HG03066 (cell line): Measurements from ENCODE around the gene H3-3A.
"Not testable (repeated sequence)": the region's sequence is repeated elsewhere in the genome, so short reads cannot be mapped to it uniquely, and the experiment has no call there.

ENCODE experiments used
- ATAC-seq: cut with Tn5 transposase; IDR thresholded peaks from one replicate; pipeline ENCODE4 v1.9.1; 2021; ENCODE audit warnings: low read depth; ENCODE audit not compliant: unreplicated experiment

The H3-3A gene

DNA sequence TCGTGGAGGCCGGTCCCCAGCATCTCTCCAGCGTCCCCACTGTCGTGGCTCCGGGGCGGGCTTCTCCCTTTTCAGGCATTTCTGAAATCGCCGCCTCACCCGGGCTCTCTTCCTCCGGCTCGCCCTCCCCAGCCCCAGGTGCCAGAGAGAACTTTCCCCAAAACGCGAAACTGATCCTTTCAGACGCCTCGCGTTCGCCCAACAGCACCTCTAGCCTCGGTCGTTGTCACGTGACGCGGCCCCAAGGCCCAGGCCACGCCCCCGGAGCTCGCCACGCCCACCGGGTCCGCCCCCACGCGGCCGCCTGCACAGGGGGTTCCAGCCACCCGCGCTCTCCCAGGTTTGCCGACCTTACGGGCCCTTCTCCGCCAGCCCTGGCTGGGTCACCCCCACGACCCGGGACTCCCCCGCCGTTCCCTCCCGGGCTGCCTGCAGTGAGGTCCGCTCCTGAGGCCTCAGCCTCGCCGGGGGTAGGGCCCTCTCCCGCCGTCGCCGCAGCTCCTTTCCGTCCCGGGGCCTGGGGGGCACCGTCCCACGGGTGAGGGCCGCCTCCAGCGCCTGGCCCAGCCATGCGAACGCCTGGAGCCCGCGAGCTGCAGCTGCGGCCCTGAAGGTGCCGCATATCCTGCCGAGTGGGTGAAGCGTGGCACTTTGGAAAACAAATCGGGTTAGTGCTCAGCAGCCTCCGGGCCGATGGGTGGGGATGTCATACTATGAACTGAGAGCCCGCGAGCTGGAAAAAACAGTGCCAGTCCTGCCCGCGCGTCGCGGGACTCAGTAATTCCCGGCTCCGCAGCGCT is 21.0 kb downstream of the H3-3A start:
- ATAC-seq, result peak; percentile 86

GRCh38 chr1:226085675-226086285 is 23.3 kb downstream of the H3-3A start:
- no peak for ATAC-seq

- ATAC-seq, result no peak
These were observed 24.3 kb downstream of the H3-3A start for GRCh38 chr1:226086776-226087175.

DNA sequence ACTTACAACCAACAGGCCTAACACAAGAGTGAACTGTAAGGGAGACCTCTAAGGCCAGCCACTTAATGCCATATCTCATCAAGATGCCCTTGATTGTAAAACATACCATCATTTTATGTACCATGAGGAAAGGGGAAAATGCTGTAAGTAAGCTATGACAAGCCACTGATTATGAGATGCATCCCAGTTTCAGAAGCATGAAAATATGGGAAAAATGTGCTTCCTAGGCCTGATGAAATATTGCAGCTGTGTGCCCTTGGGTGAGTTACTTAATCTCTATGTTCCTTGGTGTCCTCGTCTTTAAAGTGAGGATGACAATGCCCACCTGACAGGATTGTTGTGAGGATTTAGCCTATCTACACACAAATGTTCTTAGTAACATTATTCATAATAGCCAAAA is 28.9 kb downstream of the H3-3A start:
- no peak for ATAC-seq

DNA sequence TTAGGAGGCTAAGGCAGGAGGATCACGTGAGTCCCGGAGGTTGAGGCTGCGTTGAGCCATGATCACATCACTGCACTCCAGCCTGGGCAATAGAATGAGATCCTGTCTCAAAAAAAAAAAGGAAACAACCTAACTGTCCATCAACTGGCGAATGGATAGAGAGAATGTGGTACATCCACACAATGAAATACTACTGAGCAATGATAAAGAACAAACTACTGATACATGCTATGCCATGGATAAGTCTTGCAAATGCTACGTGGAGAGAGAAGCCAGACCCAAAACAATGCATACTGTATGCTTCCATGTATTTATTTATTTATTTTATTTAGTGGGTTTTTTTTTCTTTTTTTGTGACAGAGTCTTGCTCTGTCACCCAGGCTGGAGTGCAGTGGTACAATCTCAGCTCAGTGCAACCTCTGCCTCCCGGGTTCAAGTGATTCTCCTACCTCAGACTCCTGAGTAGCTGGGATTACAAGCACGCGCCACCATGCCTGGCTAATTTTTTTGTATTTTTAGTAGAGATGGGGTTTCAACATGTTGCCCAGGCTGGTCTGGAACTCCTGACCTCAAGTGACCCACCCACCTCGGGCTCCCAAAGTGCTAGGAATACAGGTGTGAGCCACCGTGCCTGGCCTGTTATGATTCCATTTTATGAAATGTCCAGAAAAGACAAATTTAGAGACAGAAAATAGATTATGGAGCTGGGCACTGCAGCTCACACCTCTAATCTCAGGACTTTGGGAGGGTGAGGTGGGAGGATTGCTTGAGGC is 29.7 kb downstream of the H3-3A start:
- ATAC-seq, result not testable (repeated sequence)

GRCh38 chr1:226092965-226093364 is 30.4 kb downstream of the H3-3A start:
- no peak for ATAC-seq

GRCh38 chr1:226093621-226094020 is 31.1 kb downstream of the H3-3A start:
- no peak for ATAC-seq

DNA sequence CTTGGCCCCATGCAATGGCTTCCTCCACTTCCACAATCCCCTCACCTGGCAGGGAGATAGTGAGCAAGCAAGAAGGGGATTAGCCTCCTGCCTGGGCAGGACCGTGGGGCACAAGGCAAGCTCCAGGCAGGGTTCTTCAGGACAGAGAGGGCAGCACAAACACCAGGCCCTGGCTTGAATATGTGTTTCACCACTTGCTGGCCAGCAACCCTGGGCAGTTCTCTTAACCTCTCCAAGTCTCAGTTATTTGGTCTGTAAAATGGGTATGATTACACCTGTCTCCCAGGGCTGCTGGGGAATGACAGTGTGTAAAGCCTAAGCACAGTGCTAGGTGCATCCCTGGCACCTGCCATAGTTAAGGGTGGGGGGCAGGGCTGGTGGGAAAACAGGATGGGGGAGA is 31.9 kb downstream of the H3-3A start:
- no peak for ATAC-seq

GRCh38 chr1:226095286-226095685 is 32.8 kb downstream of the H3-3A start:
- ATAC-seq, result no peak

DNA sequence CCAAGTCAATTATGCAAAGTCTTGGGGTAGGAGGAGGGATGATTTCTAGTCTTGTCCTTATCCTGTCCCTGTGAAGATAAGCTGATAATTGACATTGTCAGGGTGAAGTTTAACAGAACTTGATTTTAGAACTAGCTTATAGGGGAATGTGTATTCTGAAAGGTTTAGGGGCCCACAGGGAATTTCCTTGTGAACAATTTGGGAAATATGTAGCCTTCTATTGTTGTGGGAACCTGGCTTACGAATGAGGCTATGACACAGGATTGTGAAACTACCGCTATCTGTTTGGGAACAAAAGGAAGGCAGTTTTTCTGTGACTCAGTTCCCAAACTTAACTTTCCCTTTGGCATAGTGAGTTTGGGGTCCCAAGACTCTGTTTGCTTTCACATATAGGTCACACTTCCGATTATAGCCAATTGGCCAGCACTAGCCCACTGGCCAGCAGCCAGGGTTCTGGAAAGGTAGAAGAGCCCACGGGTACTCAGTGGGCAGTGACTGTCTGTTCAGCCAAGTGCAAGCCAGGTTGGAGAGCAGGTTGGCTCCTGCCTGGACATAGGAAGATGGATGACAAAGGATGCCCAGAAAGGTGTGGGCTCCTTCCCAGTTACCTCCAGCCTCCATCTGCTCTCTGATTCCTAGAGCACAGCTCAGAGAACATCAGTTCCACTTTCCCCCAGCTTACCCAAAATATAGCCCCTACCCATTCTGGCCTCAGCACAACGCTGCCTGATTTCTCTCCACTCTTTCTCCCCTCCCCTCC is 35.5 kb downstream of the H3-3A start:
- ATAC-seq, result no peak

DNA sequence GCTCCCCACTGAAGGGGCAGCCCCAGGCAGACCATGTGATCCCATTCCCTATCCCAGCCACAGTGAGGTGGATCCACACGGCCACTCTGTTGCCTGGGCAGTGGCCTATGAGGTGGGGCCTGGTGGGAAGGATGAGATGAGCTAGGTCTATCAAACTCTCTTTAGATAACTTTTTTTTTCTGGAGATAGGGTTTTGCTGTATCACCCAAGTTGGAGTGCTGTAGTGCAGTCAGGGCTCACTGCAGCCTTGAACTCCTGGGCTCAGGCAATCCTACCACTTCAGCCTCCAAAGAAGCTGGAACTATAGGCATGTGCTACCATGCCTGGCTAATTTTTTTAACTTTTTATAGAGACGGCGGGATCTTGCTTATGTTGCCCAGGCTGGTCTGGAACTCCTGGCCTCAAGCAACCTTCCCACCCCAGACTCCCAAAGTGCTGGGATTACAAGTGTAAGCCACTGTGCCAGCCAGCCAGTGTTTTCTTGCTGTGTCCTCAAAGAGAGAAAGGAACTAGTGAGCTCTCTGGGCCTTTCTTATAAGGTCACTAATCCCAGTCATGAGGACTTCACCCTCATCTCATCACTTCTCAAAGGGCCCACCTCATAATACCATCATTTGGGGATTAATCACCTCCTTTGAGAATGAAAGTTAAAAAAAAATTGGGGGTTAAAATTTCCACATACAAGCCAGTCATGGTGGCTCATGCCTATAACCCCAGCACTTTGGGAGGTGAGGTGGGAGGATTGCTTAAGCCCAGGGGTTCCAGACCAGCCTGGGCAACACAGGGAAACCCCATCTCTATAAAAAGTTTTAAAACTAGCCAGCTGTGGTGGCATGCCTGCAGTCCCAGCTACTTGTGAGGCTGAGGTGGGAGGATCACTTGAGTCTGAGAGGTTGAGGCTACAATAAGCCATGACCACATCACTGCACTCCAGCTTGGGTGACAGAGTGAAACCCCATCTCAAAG is 36.6 kb downstream of the H3-3A start:
- no peak for ATAC-seq

DNA sequence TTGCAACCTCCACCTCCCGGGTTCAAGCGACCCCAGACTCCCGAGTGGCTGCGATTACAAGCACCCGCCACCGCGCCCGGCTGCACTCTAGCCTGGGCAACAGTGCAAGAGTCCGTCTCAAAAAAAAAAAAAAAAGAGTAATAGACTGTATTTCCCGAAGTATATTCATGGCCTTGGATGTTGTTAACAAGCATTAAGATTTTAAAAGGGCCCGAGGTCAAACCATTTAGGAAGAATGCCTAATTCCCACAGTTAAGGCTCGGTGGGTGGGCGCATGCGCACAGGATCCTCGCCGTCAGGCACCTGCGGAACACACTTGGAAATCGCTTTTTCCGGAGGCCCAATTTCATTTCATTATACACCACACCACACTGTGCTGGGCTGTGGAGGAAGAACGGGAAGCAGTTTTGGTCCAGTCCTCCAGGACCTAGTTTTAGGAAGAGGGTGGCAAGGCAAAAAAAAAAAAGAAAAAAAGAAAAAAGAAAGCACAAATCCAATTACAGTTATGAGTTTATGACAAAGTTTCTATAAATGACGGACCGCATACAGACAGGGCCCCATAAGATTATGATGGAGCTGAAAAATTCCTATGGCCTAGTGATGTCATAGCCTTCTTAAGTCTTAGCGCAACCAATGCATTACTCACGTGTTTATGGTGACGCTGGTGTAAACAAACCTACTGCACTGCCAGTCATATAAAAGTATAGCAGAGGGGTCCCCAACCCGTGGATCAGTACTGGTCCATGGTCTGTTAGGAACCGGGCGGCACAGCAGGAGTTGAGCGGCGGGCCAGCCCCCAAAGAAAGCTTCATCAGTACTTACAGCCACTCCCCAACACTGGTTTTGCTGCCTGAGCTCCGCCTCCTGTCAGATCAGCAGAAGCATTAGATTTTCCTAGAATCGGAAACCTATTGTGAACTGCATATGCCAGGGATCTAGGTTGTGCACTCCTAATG is 38.2 kb downstream of the H3-3A start:
- ATAC-seq, result no peak

GRCh38 chr1:226104671-226105121 is 42.2 kb downstream of the H3-3A start:
- no peak for ATAC-seq

DNA sequence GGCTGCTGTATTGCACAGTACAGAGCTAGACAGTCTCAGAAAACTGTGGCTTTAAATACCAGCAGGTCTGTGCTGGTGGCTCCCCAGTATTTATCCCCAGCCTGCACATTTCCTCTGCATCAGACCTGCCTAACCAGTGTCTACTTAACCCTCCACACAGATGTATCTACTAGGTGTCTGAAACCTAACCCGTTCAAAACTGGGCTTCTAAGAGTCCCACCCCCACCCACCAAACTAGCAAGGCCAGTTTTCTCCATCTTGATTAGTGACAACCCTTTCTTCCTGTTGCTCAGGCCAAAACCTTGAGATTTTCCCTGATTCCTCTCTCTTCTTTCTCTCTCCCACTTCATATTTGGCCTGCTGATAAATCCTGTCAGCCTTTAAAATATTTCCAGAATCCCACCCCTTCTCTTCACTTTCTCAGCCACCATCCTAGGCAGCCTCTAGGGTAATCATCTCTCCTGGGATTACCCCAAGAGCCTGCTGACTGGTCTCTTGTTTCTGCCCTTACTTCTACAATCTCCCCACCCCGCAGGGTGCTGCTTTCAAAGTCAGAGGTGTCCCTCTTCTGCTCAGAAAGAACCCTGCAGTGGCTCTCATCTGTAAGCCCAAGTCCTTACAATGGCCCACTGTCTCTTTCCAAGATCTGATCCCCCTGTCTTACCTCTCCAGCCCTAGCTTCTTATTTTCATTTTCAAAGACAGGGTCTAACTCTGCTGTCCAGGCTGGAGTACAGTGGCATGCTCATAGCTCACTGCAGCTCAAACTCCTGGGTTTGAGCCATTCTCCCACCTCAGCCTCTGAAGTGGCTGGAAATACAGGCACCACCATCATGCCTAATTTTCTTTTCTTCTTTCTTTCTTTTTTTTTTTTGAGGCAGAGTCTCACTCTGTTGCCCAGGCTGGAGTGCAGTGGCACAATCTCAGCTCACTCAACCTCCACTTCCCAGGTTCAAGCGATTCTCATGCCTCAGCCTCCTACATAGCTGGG is 45.2 kb downstream of the H3-3A start:
- ATAC-seq, result no peak

- ATAC-seq, result peak; percentile 12
These were observed 46.7 kb downstream of the H3-3A start for GRCh38 chr1:226108935-226109828.

GRCh38 chr1:226109829-226110248 is 47.3 kb downstream of the H3-3A start:
- peak; percentile 71 for ATAC-seq
